Astrocyte of the spinal cord (primary cell): Measurements from ENCODE around the gene SMG9.

ENCODE experiments used
- DNase-seq: peaks from one replicate; pipeline ENCODE4 v3.0.0; 2011; ENCODE audit warnings: low read depth, low spot score
- H3K4me3 ChIP-seq: 2 replicates; pipeline ENCODE4 v1.5.1; 2011; ENCODE audit warnings: low read depth, mild to moderate bottlenecking, low read length, moderate library complexity
- in situ Hi-C: cut with HindIII; loops from 2 replicates; pipeline ENCODE4 v1.10.0; 2017; ENCODE audit warnings: low sequenced_read_pairs
- TF ChIP-seq, protein P1 (sequence below): IDR thresholded peaks from 2 replicates; pipeline ENCODE4 v1.5.1; 2012; ENCODE audit warnings: low read depth, mild to moderate bottlenecking, low read length, inconsistent platforms

SMG9 gene

DNA sequence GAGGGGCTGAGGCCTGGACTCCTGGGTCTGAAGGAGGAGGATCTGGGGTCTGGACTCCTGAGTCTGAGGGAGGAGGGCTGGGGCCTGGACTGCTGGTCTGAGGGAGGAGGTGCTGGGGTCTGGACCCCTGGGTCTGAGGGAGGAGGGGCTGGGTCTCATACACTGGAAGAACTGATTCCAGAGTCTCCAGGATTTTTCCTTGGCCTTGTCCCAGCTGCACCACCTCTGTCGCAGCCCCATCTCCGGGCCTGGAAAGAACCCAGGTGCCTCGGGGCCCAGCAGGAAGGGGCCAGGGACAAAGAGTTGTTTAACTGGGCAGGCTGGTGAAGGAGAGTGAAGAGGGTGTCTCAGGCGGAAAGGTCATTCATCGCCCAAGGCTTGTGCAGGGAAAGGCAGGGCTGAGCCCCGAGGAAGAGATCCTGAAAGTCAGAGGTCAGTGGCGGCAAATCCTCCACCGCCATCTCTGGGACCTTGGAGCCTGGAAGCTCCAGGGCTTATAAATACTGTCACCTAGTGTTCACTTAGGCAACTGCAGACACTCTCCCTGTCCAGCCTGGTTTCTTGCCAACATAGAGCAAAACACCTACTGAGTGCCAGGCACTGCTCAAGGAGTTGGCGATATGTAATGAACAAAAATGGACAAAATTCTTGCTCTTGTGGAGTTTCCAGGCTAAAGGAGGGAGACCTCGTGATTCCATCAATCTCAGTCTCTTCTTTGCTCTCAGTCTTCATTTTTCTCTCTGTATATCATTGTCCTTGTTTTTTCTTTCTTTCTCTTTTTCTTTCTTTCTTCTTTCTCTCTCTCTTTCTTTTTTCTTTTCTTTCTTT lies 30.4 kb upstream of the SMG9 start:
- DNase-seq, result peak; percentile 74
- H3K4me3 ChIP-seq, result no peak overlapping the region
- in situ Hi-C loops, result no loop called here
- TF ChIP-seq, protein P1, sequence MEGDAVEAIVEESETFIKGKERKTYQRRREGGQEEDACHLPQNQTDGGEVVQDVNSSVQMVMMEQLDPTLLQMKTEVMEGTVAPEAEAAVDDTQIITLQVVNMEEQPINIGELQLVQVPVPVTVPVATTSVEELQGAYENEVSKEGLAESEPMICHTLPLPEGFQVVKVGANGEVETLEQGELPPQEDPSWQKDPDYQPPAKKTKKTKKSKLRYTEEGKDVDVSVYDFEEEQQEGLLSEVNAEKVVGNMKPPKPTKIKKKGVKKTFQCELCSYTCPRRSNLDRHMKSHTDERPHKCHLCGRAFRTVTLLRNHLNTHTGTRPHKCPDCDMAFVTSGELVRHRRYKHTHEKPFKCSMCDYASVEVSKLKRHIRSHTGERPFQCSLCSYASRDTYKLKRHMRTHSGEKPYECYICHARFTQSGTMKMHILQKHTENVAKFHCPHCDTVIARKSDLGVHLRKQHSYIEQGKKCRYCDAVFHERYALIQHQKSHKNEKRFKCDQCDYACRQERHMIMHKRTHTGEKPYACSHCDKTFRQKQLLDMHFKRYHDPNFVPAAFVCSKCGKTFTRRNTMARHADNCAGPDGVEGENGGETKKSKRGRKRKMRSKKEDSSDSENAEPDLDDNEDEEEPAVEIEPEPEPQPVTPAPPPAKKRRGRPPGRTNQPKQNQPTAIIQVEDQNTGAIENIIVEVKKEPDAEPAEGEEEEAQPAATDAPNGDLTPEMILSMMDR, result peak; percentile 100

DNA sequence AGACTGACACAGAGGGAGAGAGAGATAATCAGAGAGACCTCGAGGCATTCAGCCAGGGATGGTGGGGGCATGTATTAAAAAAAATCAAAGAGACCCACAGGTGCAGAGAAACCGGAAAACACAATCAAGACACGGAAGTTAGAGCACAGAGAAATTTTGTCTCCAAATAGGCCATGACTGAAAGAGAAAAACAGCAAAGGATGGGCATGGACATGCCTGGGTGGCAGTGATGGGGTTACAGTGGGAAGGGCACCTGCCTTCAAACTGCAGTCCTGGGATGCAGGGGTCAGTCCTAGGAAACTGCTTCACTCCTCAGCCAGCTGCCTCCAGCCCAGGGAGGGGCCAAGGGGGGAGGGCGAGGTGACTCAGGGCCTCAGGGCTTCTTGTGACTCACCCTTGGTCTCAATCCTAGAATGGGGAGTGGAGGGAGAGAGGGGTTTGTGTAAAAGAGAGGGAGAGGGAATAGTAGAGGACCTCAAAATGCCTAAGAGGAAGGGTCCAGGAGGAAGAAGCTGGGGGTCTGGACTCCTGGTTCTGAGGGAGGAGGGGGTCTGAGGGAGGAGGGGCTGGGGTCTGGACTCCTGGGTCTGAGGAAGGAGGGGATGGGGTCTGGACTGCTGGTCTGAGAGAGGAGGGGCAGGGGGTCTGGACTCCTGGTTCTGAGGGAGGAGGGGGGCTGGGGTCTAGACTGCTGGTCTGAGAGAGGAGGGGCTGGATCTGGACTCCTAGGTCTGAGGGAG lies 29.6 kb upstream of the SMG9 start:
- in situ Hi-C loops, result no loop called here
- DNase-seq, result peak; percentile 86
- TF ChIP-seq, protein P1, result no peak
- no peak overlapping the region for H3K4me3 ChIP-seq

DNA sequence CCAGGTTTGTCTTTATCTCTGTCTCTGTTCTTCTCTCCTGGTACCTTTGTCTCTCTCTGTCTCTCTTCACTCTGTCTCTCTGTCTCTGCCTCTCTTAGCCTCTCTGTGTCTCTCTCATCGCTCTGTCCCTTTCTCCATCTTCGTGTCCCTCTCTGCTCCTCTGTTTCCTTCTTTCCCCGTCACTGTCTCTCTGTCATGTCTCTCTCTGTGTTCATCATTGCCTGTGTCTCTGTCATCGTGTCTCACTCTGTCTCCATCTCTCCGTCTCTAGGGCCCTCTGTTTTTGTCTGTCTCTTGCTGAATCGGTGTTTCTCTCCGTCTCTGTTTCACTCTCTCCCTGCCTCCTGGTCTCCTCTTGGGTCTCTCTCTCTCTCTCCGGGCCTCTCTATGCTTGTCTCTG lies 28.9 kb upstream of the SMG9 start:
- TF ChIP-seq, protein P1, result no peak
- in situ Hi-C loops, result no loop called here
- H3K4me3 ChIP-seq, result no peak overlapping the region
- no peak for DNase-seq

DNA sequence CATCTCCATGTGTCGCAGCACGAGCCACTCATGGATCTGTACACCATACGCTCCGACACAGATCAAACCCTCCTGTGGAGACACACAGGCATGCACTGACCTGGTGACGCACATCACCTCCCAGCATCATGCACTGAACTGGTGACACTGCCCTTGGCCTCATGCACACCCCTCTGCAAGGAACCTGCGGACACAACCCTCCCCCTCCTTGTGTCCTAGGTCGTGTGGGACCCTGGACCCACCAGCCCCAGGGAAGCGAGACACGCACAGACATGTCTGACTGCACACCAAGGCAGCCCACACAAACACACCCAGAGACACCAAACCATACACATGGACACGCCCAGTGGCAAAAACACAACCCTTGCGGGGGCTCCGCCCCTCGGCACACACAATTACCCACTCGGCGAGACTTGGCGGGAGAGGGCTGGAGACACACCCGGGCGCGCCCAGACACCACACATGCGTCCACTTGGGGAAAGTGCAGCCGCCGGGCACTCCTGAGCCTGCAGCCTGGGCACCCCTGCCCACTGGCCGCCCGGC lies 28.0 kb upstream of the SMG9 start:
- TF ChIP-seq, protein P1, result no peak
- in situ Hi-C loops, result no loop called here
- no peak for DNase-seq
- H3K4me3 ChIP-seq, result no peak overlapping the region

DNA sequence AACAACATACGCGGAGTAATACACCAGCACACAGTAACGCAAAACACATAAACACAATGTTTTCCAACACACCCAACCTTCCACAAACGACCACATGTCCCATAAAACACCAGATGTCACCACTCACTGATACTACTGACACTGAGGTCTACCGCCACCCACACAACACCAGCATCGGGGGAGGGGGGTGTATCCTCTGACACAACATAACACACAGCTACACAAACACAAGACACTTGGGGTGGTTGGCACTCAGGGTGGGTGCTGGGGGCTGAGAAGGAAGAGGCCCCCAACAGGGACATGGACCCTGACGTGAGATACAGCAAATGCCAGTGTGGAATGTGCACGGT lies 27.5 kb upstream of the SMG9 start:
- DNase-seq, result no peak
- TF ChIP-seq, protein P1, result no peak
- H3K4me3 ChIP-seq, result no peak overlapping the region
- in situ Hi-C loops, result no loop called here

DNA sequence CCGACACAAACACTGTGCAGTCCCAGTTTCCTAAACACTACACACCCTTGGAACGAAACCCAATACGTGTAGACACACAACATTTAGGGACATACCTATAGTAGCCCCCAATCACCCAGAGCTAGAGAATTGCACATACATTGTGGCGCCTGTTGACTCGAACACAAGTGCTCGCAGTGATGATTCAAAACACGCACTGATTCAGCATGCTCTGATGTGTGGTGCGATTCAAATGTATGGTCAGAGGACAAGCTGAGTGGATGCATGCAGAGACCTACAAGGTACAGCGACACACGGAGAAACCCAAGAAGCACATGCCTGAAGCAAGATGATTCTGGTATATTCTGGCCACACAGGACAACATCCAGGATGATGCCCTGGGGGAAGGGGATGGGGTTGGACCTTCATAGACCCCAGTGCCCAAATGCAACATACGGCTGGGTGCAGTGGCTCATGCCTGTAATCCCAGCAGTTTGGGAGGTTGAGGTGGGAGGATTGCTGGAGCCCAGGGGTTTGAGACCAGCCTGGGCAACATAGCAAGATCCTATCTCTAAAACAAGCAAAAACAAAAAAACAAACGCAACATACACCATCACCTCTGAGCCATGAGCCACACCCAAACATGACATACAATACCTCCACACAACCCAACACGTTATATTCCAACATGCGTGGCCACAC lies 27.0 kb upstream of the SMG9 start:
- TF ChIP-seq, protein P1, result no peak
- H3K4me3 ChIP-seq, result no peak overlapping the region
- in situ Hi-C loops, result no loop called here
- no peak for DNase-seq
